GM13977 (cell line): ENCODE data around the gene PDE6C.

Experiments used
- DNase-seq: peaks from one replicate; pipeline ENCODE4 v3.0.0; 2012; ENCODE audit warnings: low spot score
- in situ Hi-C: fragments of 300-500 bp; cut with MboI; formaldehyde crosslinking; loops from one replicate; pipeline ENCODE4 v1.12.0; 2022; ENCODE audit warnings: low sequenced_read_pairs, low pct_unique_long_range_greater_than_20kb, mixed read lengths, inconsistent platforms; ENCODE audit not compliant: unreplicated experiment
- TF ChIP-seq, protein P1 (sequence below): IDR thresholded peaks from 2 replicates; pipeline ENCODE4 v1.5.1; 2012; ENCODE audit warnings: mild to moderate bottlenecking, control low read depth; ENCODE audit not compliant: insufficient read depth; ENCODE audit errors: extremely low read depth, missing control alignments

PDE6C gene

DNA sequence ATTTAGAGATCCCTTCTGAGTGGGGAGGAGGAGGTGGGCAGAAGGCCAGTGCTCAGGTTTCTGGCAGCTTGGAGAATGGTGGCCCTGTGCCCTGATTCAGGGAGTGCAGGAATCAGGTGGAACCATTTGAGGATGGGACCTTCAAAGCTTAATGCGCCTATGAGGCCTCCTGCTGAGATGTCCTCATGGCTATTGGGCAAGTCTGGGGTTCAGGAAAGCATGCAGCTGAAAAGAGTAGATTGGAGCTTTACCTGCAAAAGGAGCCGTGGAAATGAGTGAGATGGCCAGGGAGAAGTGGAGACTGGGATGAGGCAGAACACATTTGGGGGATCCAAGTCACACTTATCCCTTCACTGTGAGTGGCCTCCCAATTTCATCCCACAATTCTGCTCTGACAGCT, 39.7 kb upstream of the PDE6C start:
- DNase-seq = no peak

DNA sequence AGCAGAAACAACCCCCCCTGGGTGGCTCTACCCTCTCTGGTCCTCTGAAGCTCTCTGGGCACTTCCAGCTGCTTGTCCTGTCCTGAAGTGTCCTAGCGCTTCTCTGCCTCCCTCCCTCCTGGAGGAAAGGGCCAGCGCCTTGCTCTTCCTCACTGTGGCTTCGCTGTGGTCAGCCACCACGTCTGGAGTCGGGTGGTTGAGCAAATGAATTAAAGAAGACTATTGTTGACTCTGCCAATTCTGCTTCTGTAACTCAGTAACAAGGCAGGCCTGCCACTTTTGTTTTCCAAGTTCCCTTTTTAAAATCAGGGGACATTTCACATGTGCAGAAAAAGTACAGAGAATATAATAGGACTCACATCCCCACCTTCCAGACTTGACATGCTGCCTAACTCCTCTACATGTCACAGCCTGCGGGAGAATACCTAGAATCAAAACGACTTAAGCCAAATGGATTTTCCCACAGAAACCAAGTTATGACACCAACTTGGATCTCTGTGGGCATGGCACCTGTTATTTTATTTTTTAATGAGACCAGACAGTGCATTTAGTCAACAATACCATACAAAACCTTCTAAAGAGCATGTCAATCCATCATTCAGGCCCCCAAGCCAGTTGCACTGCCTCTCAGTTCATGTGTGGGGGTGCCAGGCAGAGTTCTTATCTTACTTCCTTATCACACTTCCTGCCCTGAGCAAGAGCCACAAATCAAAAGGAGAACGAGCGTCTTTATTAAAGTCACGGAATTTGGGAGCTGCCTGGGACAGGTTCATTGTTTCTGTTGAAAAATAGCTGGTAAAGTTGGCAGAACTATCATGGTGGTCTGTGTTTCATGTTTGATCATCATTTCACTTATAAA, 39.1 kb upstream of the PDE6C start:
- DNase-seq = no peak
- TF ChIP-seq, protein P1, sequence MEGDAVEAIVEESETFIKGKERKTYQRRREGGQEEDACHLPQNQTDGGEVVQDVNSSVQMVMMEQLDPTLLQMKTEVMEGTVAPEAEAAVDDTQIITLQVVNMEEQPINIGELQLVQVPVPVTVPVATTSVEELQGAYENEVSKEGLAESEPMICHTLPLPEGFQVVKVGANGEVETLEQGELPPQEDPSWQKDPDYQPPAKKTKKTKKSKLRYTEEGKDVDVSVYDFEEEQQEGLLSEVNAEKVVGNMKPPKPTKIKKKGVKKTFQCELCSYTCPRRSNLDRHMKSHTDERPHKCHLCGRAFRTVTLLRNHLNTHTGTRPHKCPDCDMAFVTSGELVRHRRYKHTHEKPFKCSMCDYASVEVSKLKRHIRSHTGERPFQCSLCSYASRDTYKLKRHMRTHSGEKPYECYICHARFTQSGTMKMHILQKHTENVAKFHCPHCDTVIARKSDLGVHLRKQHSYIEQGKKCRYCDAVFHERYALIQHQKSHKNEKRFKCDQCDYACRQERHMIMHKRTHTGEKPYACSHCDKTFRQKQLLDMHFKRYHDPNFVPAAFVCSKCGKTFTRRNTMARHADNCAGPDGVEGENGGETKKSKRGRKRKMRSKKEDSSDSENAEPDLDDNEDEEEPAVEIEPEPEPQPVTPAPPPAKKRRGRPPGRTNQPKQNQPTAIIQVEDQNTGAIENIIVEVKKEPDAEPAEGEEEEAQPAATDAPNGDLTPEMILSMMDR = no peak
- in situ Hi-C loops = loop anchor here (25.0 kb wide), 1 partner anchor 239 kb away; no protein-coding TSS in a partner anchor

More for the DNA sequence above, 39.7 kb upstream of the PDE6C start:
- TF ChIP-seq, protein P1 = no peak
- in situ Hi-C loops = loop anchor here (25.0 kb wide), 1 partner anchor 240 kb away; no protein-coding TSS in a partner anchor

DNA sequence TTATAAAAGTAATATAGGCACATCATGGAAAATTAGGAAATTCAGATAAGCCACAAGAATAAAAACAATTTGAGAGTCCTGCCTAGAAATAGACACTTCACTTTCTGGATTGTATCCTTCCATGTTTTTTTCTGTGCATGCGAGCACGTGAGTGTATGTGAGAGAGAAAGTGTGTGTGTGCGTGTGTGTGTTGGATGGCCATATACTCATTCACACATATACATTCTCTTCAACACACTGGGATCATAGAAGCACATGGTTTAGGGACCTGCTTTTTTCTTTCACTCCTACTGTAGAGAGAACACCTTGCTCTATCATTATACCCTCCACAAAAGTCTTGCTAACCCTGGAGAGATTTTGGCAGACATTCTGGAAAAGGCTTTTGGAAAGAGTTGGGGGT, 38.4 kb upstream of the PDE6C start:
- TF ChIP-seq, protein P1 = no peak
- in situ Hi-C loops = loop anchor here (25.0 kb wide), 1 partner anchor 238 kb away; no protein-coding TSS in a partner anchor
- no peak for DNase-seq

DNA sequence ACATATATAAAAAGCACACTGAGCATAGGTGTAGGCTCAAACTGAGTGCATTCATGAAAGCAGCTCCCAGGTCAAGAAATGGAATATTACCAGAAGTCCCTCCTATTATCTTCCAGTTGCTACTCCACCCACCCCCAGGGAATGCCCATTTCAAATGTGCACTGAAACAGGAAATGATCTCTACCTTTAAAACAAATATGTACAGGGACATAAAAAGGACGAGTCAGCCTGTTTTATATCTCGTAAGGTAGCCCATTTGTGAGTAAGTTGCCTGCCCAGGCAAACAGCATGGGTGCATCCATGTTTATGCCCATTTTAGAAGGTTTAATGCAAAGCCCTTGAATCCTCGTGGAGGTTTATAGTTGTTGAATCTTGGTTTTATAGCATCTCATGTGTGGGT, 35.4 kb upstream of the PDE6C start:
- in situ Hi-C loops = no loop called here
- DNase-seq = no peak
- TF ChIP-seq, protein P1 = no peak

DNA sequence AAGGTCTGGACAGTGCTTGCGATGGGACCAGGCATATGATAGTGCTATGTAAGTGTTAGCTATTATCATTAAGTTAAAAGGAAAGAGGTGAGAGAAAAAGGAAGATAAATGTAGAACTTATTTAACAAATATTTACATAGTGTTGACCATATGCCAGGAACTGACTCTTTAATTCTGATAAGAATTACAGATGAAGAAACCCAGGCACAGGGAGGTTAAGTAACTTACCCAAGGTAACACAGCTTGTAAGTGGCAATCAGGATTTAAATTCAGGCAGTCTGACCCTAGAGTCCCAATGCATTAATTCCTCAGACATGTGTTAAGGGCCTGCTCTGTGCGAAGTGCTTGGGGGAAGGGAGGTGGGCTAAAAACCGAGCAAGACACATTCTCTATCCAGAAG, 34.8 kb upstream of the PDE6C start:
- in situ Hi-C loops = no loop called here
- TF ChIP-seq, protein P1 = no peak
- DNase-seq = no peak

DNA sequence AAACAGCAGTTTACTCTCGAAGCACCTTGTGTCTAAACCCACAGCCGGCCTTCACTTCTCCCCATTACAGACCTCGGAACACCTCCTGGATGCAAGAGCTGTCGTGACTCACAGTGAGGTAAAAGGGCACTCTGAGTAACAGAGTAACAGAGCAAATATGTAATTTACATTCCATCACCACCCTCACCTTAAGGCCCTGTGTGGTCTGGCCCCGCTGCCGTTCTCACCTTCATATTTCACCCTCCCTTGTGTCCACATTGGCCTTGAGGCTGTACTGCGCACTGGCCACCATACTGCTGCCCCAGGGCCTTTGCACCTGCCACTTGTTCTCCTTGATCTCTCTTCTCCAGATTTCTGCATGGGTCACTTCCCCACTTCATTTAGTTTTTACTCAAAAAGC, 33.2 kb upstream of the PDE6C start:
- no peak for DNase-seq
- in situ Hi-C loops = no loop called here
- TF ChIP-seq, protein P1 = no peak
